ENCODE results near the gene ANKRD29.

- TF ChIP-seq POLR2A (IDR thresholded peaks at IDR 0.05) (no peak), CTCF (IDR thresholded peaks at IDR 0.05) (no peak)
Measured at GRCh38 chr18:23585007-23585871, 77.5 kb downstream of the ANKRD29 start.

Measured in stomach (tissue), 4 donors.